HG03432 (cell line): ENCODE measurements around the gene LGI2.
"Not testable (repeated sequence)": the region's sequence is repeated elsewhere in the genome, so short reads cannot be mapped to it uniquely, and the experiment has no call there.

Experiments used
- ATAC-seq: cut with Tn5 transposase; IDR thresholded peaks from one replicate; pipeline ENCODE4 v1.9.1; 2021; ENCODE audit warnings: mild to moderate bottlenecking, moderate library complexity; ENCODE audit not compliant: unreplicated experiment

LGI2 gene, protein sequence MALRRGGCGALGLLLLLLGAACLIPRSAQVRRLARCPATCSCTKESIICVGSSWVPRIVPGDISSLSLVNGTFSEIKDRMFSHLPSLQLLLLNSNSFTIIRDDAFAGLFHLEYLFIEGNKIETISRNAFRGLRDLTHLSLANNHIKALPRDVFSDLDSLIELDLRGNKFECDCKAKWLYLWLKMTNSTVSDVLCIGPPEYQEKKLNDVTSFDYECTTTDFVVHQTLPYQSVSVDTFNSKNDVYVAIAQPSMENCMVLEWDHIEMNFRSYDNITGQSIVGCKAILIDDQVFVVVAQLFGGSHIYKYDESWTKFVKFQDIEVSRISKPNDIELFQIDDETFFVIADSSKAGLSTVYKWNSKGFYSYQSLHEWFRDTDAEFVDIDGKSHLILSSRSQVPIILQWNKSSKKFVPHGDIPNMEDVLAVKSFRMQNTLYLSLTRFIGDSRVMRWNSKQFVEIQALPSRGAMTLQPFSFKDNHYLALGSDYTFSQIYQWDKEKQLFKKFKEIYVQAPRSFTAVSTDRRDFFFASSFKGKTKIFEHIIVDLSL

GRCh38 chr4:25030277-25031076 lies at the start of gene LGI2:
Gene LGI2, minus strand, starts transcription at chr4:25030946. Its CDS starts 253 bp downstream, at chr4:25030693.
- ATAC-seq, result no peak

GRCh38 chr4:25078523-25078922 lies 47.8 kb upstream of the LGI2 start:
- no peak for ATAC-seq

DNA sequence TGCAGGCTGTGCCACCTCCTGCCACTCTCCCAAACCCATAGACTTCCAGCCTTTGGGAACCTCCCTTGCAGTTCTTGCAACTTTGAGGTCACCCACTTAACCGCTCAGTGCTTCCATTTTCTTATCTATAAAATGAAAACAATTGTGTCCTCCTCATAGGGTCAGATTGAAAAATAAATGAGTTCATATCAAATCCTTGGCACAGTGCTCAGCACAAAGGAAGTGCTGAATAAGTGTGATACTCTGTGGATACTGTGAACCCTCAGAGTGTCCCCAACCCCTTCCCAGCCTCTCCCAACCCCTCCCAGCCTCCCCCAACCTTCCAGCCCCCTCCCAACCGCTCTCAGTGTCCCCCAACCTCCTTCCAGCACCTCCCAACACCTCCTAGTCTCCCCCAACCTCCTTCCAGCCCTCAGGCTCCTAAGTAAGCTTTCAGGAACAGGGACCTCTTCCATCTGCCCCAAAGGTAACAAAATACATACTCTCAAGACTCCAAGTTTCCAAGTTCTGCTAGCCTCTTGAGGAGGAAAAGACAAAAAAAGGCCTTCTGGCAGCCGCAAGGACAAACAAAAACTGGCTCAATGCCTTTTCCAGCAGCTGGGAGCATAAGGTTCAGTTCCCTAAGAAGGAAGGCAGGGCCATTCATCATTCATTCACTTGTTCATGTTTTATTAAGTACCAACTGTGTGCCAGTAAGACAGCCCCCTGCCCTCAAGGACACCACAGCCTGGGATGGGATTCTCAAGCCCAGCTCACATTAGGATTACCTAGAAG lies 46.1 kb upstream of the LGI2 start:
- no peak for ATAC-seq

- ATAC-seq, result no peak
Measured at GRCh38 chr4:25075851-25076250, 45.1 kb upstream of the LGI2 start.

DNA sequence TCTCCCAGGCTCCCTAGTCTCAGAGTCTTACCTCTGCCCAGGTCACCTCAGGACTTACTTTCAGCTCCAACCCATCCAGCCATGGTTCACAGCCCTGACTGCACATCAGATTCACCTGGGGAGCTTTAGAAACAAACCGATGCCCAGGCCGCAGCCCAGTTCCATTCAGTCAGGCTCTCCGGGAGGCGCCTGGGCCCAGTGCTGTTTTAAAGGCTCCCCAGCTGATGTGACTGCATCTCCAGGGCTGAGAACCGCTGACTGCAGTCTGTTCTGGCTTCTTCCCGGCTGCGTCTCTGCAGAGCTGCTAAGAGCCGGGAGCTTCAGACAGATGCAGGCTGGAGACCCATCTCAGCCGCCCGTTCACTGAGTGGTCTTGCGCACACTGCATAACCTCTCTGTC lies 44.4 kb upstream of the LGI2 start:
- ATAC-seq, result no peak

DNA sequence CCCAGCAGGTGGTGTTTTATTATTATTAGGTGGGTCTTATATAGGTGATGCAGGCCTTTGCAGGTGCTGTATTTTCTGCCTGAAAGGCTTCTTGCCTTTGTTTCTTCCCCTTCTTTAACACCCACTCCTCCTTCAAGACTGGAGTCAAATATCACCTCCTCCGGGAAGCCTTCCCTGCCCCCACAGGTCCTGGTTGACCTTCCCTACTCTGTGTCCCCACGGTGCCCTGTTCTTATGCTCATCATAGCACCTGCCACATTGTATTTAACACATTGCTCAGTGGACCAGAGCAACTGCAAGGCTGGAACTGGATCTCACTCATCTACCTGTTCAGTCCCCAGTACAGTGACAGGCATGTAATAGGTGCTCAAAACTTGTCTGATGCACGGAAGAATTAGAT lies 39.8 kb upstream of the LGI2 start:
- ATAC-seq, result no peak

DNA sequence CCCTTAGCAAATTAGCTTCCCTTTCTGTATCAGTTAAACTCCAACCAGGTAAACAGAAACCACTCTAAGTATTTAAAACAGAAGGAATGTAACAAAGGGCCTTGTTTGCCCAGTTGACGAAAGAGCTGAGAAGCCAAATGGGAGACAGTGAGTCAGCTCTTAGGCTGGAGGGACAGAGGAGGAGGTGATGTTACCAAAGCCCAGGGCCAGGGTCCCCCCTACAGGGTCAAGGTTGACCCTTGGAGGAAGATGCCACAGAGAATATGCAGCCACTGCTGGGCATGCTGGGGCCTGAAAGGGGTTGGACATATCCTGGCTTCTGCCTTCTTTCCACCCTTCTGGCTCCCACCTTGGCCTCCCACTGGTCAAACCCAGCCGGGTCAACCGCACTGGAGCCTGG lies 38.3 kb upstream of the LGI2 start:
- no peak for ATAC-seq

DNA sequence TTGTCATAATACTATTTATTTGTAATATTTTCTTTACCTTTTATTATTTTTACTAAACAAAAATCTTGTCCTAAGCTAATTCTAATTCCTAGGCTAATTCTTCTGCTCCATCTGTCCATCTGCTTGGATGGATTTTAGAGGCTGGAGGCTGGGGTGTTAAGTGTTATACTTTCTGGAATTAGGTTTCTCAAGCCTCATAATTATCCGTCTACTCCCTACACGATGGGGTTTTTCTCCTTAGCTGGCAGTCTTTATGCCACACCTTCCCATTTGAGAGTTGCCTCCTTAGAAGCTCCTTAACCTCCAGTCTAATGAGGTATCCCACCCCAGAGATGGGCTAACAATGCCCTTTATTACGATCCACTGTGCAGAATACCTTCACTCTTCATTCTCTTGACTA lies 37.6 kb upstream of the LGI2 start:
- no peak for ATAC-seq

DNA sequence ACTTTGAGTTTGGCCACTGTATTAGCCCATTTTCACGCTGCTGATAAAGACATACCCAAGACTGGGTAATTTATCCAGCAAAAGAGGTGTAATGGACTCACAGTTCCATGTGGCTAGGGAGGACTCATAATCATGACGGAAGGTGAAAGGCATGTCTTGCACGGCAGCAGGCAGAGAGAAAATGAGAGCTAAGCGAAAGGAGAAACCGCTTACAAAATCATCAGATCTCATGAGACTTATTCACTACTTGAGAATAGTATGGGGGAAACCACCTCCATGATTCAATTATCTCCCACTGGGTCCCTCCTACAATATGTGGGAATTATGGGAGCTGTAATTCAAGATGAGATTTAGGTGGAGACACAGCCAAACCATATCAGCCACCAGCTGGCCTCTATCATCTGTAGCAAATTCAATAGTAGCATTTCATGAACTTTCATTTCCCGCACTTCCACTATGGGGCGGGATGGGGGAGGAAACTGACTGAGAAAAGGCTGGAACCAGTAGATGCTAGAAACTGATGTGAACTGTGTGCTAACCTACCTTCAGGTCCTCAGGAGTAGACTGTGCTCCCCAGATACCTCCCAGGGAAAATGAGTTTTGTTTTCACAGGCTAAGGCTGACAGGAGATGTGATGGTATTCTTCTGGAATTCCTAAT lies 35.3 kb upstream of the LGI2 start:
- ATAC-seq, result no peak

DNA sequence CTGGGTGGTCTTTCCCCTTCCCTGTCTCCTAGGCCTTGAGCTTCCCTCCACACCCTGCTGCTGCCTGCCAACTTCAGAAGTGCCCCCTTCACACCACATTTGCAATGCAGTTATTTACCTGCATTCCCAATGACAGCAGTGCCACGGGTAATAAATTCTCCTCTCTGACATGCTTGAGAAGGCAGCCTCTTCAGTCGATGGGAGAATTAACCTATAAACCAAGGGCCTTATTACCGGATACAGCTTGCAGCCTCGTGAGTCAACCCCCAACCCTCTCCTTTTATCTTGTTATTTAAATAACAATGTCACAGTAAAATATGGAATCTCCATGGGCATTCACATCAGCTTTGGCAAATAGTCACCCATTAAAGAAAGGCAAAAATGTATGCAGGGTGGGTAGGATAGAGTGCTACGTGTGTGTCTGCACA lies 34.7 kb upstream of the LGI2 start:
- no peak for ATAC-seq

DNA sequence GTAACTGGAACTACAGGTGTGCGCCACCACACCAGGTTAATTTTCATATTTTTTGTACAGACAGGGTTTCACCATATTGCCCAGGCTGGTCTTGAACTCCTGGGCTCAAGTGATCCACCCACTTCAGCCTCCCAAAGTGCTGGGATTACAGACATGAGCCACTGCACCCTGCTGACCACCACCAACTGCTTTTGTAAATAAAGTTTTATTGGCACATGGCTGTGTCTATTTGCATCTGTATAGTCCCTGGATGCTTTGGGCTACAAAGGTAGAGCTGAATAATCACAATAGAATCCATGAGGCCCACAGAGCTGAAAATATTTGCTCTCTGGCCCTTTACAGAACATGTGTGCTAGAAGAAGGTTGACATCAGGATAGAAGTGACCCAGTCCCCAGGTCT lies 33.7 kb upstream of the LGI2 start:
- not testable (repeated sequence) for ATAC-seq

- ATAC-seq, result no peak
Measured at GRCh38 chr4:25063116-25063515, 32.4 kb upstream of the LGI2 start.

DNA sequence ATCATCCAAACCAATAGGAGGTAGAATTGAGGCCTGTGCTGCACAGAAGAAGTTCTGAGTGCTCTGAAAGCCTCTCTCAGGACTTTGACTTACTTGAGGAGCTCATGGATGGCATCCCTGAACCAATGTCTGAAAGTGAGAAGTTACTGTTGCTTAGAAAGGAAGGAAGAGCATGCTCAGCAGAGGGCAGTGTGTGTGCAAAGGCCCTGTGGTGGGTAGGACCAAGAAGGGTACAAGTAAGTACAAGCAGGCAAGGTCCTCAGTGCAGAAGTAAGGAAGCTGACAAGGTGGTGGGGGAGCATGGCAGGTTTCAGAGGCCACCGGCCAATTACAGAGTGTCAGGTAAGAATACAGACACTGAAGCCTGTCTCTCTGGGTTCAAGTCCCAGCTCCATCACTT lies 31.4 kb upstream of the LGI2 start:
- no peak for ATAC-seq

DNA sequence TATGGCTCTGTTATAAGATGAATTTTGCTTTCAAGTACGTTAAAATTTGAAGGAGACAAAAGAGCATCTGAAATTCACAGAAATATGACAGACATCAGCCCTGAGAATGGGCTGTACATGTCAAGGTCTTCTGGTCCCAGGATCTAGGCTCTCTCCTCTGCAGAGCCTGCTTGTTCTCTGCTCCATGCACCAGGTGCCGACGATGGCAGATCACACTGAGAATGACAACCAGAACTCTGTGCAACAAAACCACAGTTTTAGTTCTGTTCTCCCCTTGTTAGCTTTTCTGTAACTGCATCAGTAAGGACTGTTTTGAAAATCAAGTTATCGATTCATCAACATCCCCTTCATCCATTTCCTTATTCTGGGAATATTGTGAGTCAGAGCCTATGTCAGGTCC lies 30.9 kb upstream of the LGI2 start:
- no peak for ATAC-seq

- no peak for ATAC-seq
Measured at GRCh38 chr4:25060963-25061340, 30.2 kb upstream of the LGI2 start.

- ATAC-seq, result no peak
Measured at GRCh38 chr4:25060241-25060962, 29.7 kb upstream of the LGI2 start.

- ATAC-seq, result no peak
Measured at GRCh38 chr4:25059791-25060190, 29.0 kb upstream of the LGI2 start.

GRCh38 chr4:25058796-25059195 lies 28.1 kb upstream of the LGI2 start:
- ATAC-seq, result no peak

- no peak for ATAC-seq
Measured at GRCh38 chr4:25057299-25057698, 26.6 kb upstream of the LGI2 start.

- ATAC-seq, result not testable (repeated sequence)
Measured at GRCh38 chr4:25052037-25052436, 21.3 kb upstream of the LGI2 start.
